ENCODE data around the gene BHLHE41.

- TF ChIP-seq EZH2 (IDR thresholded peaks at IDR 0.05; ENCODE audit: borderline replicate concordance, low read depth, low read length, poor library complexity, severe bottlenecking) (no peak), CTCF (conservative IDR thresholded peaks at IDR 0.05; ENCODE audit: low read depth, low read length) (no peak)
These were observed 23.5 kb upstream of the BHLHE41 start for GRCh38 chr12:26148291-26148690.

All from A673 (cell line).